ENCODE measurements around the gene BRAT1.

GRCh38 chr7:2559283-2559950 is 4.1 kb upstream of the BRAT1 start:
- TF ChIP-seq CTCF (IDR thresholded peaks at IDR 0.05): no peak
- TF ChIP-seq POLR2A (IDR thresholded peaks at IDR 0.05): no peak
- no peak for TF ChIP-seq EP300 (IDR thresholded peaks at IDR 0.05)
- no peak for TF ChIP-seq POLR2AphosphoS5 (IDR thresholded peaks at IDR 0.05)

Data from sigmoid colon (tissue), 4 donors.